ENCODE data around the gene SPINK4.

SPINK4 gene

DNA sequence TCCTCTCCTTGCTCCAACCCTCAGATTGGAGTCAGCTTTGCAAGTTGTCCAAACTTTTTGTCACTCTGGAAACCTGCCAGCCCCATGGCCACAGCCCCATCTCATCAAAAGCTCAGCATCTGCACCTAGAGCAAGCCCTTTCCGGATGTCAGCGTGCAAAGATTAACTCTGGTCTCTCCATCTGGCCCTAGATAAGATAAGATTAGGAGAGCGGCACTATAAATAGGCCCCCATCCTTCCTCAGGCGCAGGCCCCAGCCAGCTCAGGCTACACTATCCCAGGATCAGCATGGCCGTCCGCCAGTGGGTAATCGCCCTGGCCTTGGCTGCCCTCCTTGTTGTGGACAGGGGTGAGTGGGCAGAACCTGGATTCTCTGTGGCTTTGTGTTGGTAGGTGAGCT lies at the start of gene SPINK4:
Gene SPINK4 (plus strand): TSS at position 247 of the 400 bp plus-strand sequence. CDS start 42 bp downstream, at position 289.
- no peaks in the 10 kb centered on the region for H3K27me3 ChIP-seq (ENCODE audit: insufficient read depth, low read length)
- H3K4me3 ChIP-seq (ENCODE audit: low read depth, low read length): no peak within 1 kb of the TSS
- H2AFZ ChIP-seq (ENCODE audit: low read length, unreplicated experiment): no peak within 1 kb of the TSS
- no peak within 1 kb of the TSS for H3K27ac ChIP-seq (ENCODE audit: low read depth, low read length)
- no peaks in the 10 kb centered on the region for H3K36me3 ChIP-seq (ENCODE audit: insufficient read depth, low read length)
- H3K4me1 ChIP-seq (ENCODE audit: control insufficient read depth, insufficient read depth, low read length, unreplicated experiment): peaks cover 4% of the 10 kb centered on the region
- no peaks in the 10 kb centered on the region for H3K79me2 ChIP-seq (ENCODE audit: control insufficient read depth, insufficient read depth, low read length, unreplicated experiment)

GRCh38 chr9:33192493-33193255 lies 47.3 kb upstream of the SPINK4 start:
- no peak overlapping the region for H3K27ac ChIP-seq (ENCODE audit: low read depth, low read length)
- no peaks in the 10 kb centered on the region for H3K79me2 ChIP-seq (ENCODE audit: control insufficient read depth, insufficient read depth, low read length, unreplicated experiment)
- no peaks in the 10 kb centered on the region for H3K27me3 ChIP-seq (ENCODE audit: insufficient read depth, low read length)
- H3K36me3 ChIP-seq (ENCODE audit: insufficient read depth, low read length): no peaks in the 10 kb centered on the region
- H3K4me1 ChIP-seq (ENCODE audit: control insufficient read depth, insufficient read depth, low read length, unreplicated experiment): peaks cover 2% of the 10 kb centered on the region
- no peak overlapping the region for H3K4me3 ChIP-seq (ENCODE audit: low read depth, low read length)
- H2AFZ ChIP-seq (ENCODE audit: low read length, unreplicated experiment): no peak overlapping the region

- no peak overlapping the region for H3K27ac ChIP-seq (ENCODE audit: low read depth, low read length)
- H3K4me3 ChIP-seq (ENCODE audit: low read depth, low read length): no peak overlapping the region
- no peaks in the 10 kb centered on the region for H3K36me3 ChIP-seq (ENCODE audit: insufficient read depth, low read length)
- H3K27me3 ChIP-seq (ENCODE audit: insufficient read depth, low read length): no peaks in the 10 kb centered on the region
- no peaks in the 10 kb centered on the region for H3K4me1 ChIP-seq (ENCODE audit: control insufficient read depth, insufficient read depth, low read length, unreplicated experiment)
- H2AFZ ChIP-seq (ENCODE audit: low read length, unreplicated experiment): no peak overlapping the region
- H3K79me2 ChIP-seq (ENCODE audit: control insufficient read depth, insufficient read depth, low read length, unreplicated experiment): no peaks in the 10 kb centered on the region
Measured at GRCh38 chr9:33193818-33194217, 46.1 kb upstream of the SPINK4 start.

GRCh38 chr9:33196736-33197135 lies 43.2 kb upstream of the SPINK4 start:
- Histone ChIP-seq H3K4me1 (ENCODE audit: control insufficient read depth, insufficient read depth, low read length, unreplicated experiment) (no peaks in the 10 kb centered on the region), H2AFZ (ENCODE audit: low read length, unreplicated experiment) (no peak overlapping the region), H3K27me3 (ENCODE audit: insufficient read depth, low read length) (no peaks in the 10 kb centered on the region)

DNA sequence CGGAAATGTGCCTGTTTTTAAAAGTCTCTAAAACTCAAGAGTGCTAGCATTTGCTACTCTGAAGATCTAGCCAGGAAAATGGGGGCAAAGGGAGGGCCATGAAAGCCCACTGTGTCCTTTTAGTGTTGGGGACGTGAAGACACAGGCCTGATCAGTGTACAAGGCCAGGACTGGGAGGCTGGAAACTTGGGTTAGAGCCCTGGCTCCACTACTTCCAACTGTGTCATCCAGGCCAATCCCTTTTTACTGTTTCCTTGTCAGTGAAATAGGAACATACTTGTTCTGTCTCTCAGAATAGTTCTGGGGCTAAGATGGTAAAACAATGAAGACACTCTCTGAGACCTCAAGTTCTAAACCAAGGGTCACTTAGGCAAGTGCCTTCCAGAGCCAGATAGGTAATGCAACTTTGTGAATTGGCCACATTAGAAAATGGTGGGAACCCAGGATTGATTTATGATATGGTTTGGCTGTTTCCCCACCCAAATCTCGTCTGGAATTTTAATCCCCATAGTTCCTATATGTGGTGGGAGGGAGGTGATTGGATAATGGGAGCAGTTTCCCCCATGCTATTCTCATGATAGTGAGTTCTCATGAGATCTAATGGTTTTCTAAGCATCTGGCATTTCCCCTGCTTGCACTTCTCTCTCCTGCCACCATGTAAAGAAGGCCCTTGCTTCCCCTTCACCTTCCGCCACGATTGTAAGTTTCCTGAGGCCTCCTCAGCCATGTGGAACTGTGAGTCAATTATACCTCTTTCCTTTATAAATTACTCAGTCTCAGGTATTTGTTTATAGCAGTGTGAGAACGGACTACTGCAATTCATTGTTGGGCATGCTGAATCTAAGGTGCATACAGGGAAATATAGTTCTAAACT lies 42.5 kb upstream of the SPINK4 start:
- H3K36me3 ChIP-seq (ENCODE audit: insufficient read depth, low read length): no peaks in the 10 kb centered on the region
- no peaks in the 10 kb centered on the region for H3K79me2 ChIP-seq (ENCODE audit: control insufficient read depth, insufficient read depth, low read length, unreplicated experiment)
- H3K4me3 ChIP-seq (ENCODE audit: low read depth, low read length): no peak overlapping the region
- no peak overlapping the region for H2AFZ ChIP-seq (ENCODE audit: low read length, unreplicated experiment)
- H3K4me1 ChIP-seq (ENCODE audit: control insufficient read depth, insufficient read depth, low read length, unreplicated experiment): no peaks in the 10 kb centered on the region
- no peak overlapping the region for H3K27ac ChIP-seq (ENCODE audit: low read depth, low read length)
- no peaks in the 10 kb centered on the region for H3K27me3 ChIP-seq (ENCODE audit: insufficient read depth, low read length)

More at GRCh38 chr9:33196736-33197135, 43.2 kb upstream of the SPINK4 start:
- Histone ChIP-seq H3K79me2 (ENCODE audit: control insufficient read depth, insufficient read depth, low read length, unreplicated experiment) (no peaks in the 10 kb centered on the region), H3K4me3 (ENCODE audit: low read depth, low read length) (no peak overlapping the region), H3K36me3 (ENCODE audit: insufficient read depth, low read length) (no peaks in the 10 kb centered on the region), H3K27ac (ENCODE audit: low read depth, low read length) (no peak overlapping the region)

DNA sequence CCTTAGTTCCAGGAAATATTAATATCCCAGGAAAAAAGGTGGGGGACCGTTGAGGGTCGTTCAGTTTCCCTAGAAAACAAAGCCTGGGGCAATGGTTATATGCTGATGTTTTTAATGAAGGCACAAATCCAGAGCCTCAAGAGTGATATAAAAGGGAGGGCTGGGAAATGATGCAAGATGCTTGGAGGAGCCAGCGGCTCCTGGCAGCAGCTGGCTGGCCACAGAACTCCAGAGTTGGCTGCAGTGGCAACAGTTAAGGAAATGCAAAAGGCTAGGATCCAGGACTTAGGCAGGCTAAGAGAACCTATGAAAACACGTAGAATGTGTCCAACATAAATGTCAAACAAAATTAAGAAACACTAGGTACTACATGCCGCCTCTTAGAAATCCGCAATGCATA lies 41.8 kb upstream of the SPINK4 start:
- Histone ChIP-seq H3K36me3 (ENCODE audit: insufficient read depth, low read length) (no peaks in the 10 kb centered on the region), H3K27ac (ENCODE audit: low read depth, low read length) (no peak overlapping the region), H3K4me3 (ENCODE audit: low read depth, low read length) (peak overlapping the region; percentile 14; the same call in 1 of the 2 replicates), H3K79me2 (ENCODE audit: control insufficient read depth, insufficient read depth, low read length, unreplicated experiment) (no peaks in the 10 kb centered on the region), H2AFZ (ENCODE audit: low read length, unreplicated experiment) (no peak overlapping the region), H3K27me3 (ENCODE audit: insufficient read depth, low read length) (no peaks in the 10 kb centered on the region), H3K4me1 (ENCODE audit: control insufficient read depth, insufficient read depth, low read length, unreplicated experiment) (no peaks in the 10 kb centered on the region)

GRCh38 chr9:33202018-33202417 lies 37.9 kb upstream of the SPINK4 start:
- no peaks in the 10 kb centered on the region for H3K36me3 ChIP-seq (ENCODE audit: insufficient read depth, low read length)
- H3K4me3 ChIP-seq (ENCODE audit: low read depth, low read length): no peak overlapping the region
- no peaks in the 10 kb centered on the region for H3K79me2 ChIP-seq (ENCODE audit: control insufficient read depth, insufficient read depth, low read length, unreplicated experiment)
- no peak overlapping the region for H2AFZ ChIP-seq (ENCODE audit: low read length, unreplicated experiment)
- no peak overlapping the region for H3K27ac ChIP-seq (ENCODE audit: low read depth, low read length)
- H3K4me1 ChIP-seq (ENCODE audit: control insufficient read depth, insufficient read depth, low read length, unreplicated experiment): no peaks in the 10 kb centered on the region
- H3K27me3 ChIP-seq (ENCODE audit: insufficient read depth, low read length): peaks cover 4% of the 10 kb centered on the region

- Histone ChIP-seq H3K79me2 (ENCODE audit: control insufficient read depth, insufficient read depth, low read length, unreplicated experiment) (no peaks in the 10 kb centered on the region), H3K27me3 (ENCODE audit: insufficient read depth, low read length) (peaks cover 4% of the 10 kb centered on the region), H3K4me1 (ENCODE audit: control insufficient read depth, insufficient read depth, low read length, unreplicated experiment) (no peaks in the 10 kb centered on the region), H2AFZ (ENCODE audit: low read length, unreplicated experiment) (no peak overlapping the region), H3K27ac (ENCODE audit: low read depth, low read length) (no peak overlapping the region), H3K36me3 (ENCODE audit: insufficient read depth, low read length) (no peaks in the 10 kb centered on the region), H3K4me3 (ENCODE audit: low read depth, low read length) (no peak overlapping the region)
Measured at GRCh38 chr9:33202552-33203201, 37.3 kb upstream of the SPINK4 start.

DNA sequence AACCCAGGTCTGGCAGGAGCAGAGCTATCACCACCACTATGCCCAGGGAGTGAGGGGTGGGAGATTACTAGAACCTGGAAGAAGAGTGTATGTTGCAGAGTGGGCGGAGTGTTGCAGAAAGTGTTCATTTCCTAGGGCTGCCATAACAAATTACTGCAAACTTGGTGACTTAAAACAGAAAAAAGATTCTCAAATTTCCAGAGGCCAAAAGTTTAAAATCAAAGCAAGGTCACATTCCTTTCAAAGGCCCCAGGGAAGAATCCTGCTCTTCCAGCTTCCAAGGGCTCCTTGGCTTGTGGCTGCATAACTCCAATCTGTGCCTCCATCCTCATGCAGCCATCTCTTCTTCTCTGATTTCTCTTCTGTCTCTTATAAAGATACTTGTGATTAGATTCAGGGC lies 30.6 kb upstream of the SPINK4 start:
- no peaks in the 10 kb centered on the region; the same call in 1 of the 2 replicates for H3K27me3 ChIP-seq (ENCODE audit: insufficient read depth, low read length)
- no peak overlapping the region for H3K27ac ChIP-seq (ENCODE audit: low read depth, low read length)

DNA sequence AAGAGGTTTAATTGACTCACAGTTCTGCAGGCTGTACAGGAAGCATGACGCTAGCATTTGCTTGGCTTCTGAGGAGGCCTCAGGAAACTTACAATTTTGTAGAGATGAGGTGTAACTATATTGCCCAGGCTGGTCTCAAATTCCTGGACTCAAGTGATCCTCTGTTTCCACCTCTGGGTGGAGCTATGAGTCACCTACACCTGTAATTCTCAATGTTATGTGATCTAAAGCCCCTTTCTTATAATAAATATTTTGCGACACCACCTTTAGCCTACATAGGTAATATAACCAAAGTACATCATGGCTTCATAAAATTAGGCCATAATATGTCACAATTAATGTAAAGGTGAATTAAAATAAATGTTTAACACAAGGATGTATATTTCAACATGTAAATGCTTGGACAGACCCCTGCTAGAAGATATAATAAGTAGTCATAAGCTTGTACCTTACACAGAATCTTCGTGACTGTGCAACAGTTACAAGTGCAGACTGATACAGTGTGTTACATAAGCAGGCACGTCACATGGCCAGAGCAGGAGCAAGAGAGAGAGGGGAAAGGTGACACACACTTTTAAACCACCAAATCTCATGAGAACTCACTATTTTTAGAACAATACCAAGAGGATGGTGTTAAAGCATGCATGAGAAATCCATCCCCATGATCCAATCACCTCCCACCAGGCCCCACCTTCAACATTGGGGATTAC lies 29.8 kb upstream of the SPINK4 start:
- no peak overlapping the region for H3K4me3 ChIP-seq (ENCODE audit: low read depth, low read length)

More for the DNA sequence above, 30.6 kb upstream of the SPINK4 start:
- no peak overlapping the region for H2AFZ ChIP-seq (ENCODE audit: low read length, unreplicated experiment)
- no peaks in the 10 kb centered on the region for H3K36me3 ChIP-seq (ENCODE audit: insufficient read depth, low read length)
- H3K79me2 ChIP-seq (ENCODE audit: control insufficient read depth, insufficient read depth, low read length, unreplicated experiment): no peaks in the 10 kb centered on the region
- peaks cover 4% of the 10 kb centered on the region for H3K4me1 ChIP-seq (ENCODE audit: control insufficient read depth, insufficient read depth, low read length, unreplicated experiment)
- no peak overlapping the region for H3K4me3 ChIP-seq (ENCODE audit: low read depth, low read length)

More for the DNA sequence above, 29.8 kb upstream of the SPINK4 start:
- Histone ChIP-seq H3K4me1 (ENCODE audit: control insufficient read depth, insufficient read depth, low read length, unreplicated experiment) (peaks cover 4% of the 10 kb centered on the region), H2AFZ (ENCODE audit: low read length, unreplicated experiment) (no peak overlapping the region), H3K36me3 (ENCODE audit: insufficient read depth, low read length) (no peaks in the 10 kb centered on the region), H3K27ac (ENCODE audit: low read depth, low read length) (no peak overlapping the region), H3K79me2 (ENCODE audit: control insufficient read depth, insufficient read depth, low read length, unreplicated experiment) (no peaks in the 10 kb centered on the region), H3K27me3 (ENCODE audit: insufficient read depth, low read length) (0 out of 2 replicates have a peak, but pooled peaks cover 3% of the 10 kb centered on the region)

All from ACC112 (cell line).